MM.1S (cell line): Measurements from ENCODE around the gene PRKAG2.

Experiments
- DNase-seq: peaks from one replicate; pipeline ENCODE4 v3.0.0-alpha.2; 2015
- H2AFZ ChIP-seq: fragments of 300-600 bp; sonication (generic); 2 replicates; pipeline ENCODE4 v1.6.0; 2016; ENCODE audit warnings: antibody characterized with exemption, low read length
- H3F3A ChIP-seq: fragments of 300-600 bp; sonication (generic); 2 replicates; pipeline ENCODE4 v1.6.1; 2016; ENCODE audit warnings: mild to moderate bottlenecking, antibody characterized with exemption, low read length, moderate library complexity, mixed read lengths; ENCODE audit not compliant: insufficient read depth
- H3K27ac ChIP-seq: fragments of 300-600 bp; sonication (generic); 2 replicates; pipeline ENCODE4 v1.5.1; 2016; ENCODE audit warnings: mild to moderate bottlenecking, low read length
- H3K27me3 ChIP-seq: fragments of 300-600 bp; sonication (generic); replicated peaks from 2 replicates; pipeline ENCODE4 v1.6.0; 2016; ENCODE audit warnings: low read length; ENCODE audit not compliant: insufficient read depth
- H3K36me3 ChIP-seq: fragments of 300-600 bp; sonication (generic); replicated peaks from 2 replicates; pipeline ENCODE4 v1.6.1; 2016; ENCODE audit warnings: mild to moderate bottlenecking, low read length, mixed read lengths; ENCODE audit not compliant: insufficient read depth
- H3K4me1 ChIP-seq: fragments of 300-600 bp; sonication (generic); 2 replicates; pipeline ENCODE4 v1.6.1; 2016; ENCODE audit warnings: low read length, mixed read lengths
- H3K4me2 ChIP-seq: fragments of 300-600 bp; sonication (generic); 2 replicates; pipeline ENCODE4 v1.6.0; 2016; ENCODE audit warnings: low read depth, low read length
- H3K4me3 ChIP-seq: fragments of 300-600 bp; sonication (generic); 2 replicates; pipeline ENCODE4 v1.5.1; 2016; ENCODE audit warnings: low read length, mixed read lengths
- H3K79me2 ChIP-seq: fragments of 300-600 bp; sonication (generic); 2 replicates; pipeline ENCODE4 v1.6.1; 2016; ENCODE audit warnings: mixed run types, low read length, mixed read lengths
- H3K9ac ChIP-seq: fragments of 300-600 bp; sonication (generic); 2 replicates; pipeline ENCODE4 v1.6.1; 2016; ENCODE audit warnings: low read length, mixed read lengths
- H3K9me2 ChIP-seq: fragments of 300-600 bp; sonication (generic); replicated peaks from 2 replicates; pipeline ENCODE4 v1.6.1; 2016; ENCODE audit warnings: mild to moderate bottlenecking, low read length, mixed read lengths; ENCODE audit not compliant: insufficient read depth
- H3K9me3 ChIP-seq: fragments of 300-600 bp; sonication (generic); replicated peaks from 2 replicates; pipeline ENCODE4 v1.6.1; 2016; ENCODE audit warnings: mild to moderate bottlenecking, low read length, mixed read lengths; ENCODE audit not compliant: insufficient read depth
- H4K20me1 ChIP-seq: fragments of 300-600 bp; sonication (generic); 2 replicates; pipeline ENCODE4 v1.6.1; 2016; ENCODE audit warnings: mild to moderate bottlenecking, low read length, moderate library complexity, mixed read lengths; ENCODE audit not compliant: insufficient read depth
- CTCF ChIP-seq: fragments of 300-600 bp; sonication (generic); IDR thresholded peaks from 2 replicates; pipeline ENCODE4 v1.5.1; 2016; ENCODE audit warnings: antibody characterized with exemption, low read length, mixed read lengths
- EZH2 ChIP-seq: fragments of 300-600 bp; sonication (generic); optimal IDR thresholded peaks from 2 replicates; pipeline ENCODE3; 2017; ENCODE audit warnings: low read depth, mild to moderate bottlenecking, antibody characterized with exemption, low read length, mixed read lengths
- EZH2phosphoT487 ChIP-seq: fragments of 300-600 bp; sonication (generic); IDR thresholded peaks from 2 replicates; pipeline ENCODE4 v1.6.1; 2018; ENCODE audit warnings: antibody characterized with exemption, low read length

PRKAG2 gene

DNA sequence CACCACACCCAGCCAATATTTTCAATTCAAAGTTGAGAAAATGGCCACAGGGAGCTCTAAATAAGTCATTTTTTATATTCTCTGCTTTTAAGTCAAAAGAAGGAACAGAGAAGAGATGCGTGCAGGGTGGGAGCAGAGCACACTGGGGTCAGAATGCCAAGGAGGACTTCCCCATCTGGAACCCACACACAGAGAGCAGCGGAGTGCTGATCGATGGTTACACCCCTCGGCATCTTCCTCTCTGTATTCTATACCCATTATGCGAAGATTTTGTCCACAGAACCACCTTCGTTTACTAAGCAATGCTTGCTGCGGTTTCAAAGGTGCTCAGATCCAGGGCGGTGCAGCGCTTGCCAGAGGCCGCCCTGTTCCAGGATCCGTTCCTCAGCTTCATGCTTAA, 265.9 kb downstream of the PRKAG2 start:
- Histone ChIP-seq H3K9me3 (no peaks in the 10 kb centered on the region), H3K36me3 (no peaks in the 10 kb centered on the region), H3K27me3 (no peaks in the 10 kb centered on the region), H3K4me3 (no peak overlapping the region), H3K9ac (no peak overlapping the region), H3K4me1 (no peaks in the 10 kb centered on the region), H4K20me1 (no peaks in the 10 kb centered on the region; the same call in 1 of the 2 replicates), H3K4me2 (no peak overlapping the region), H3K27ac (no peak overlapping the region), H3F3A (no peaks in the 10 kb centered on the region), H2AFZ (no peak overlapping the region), H3K9me2 (no peaks in the 10 kb centered on the region), H3K79me2 (no peaks in the 10 kb centered on the region)
- no peak for DNase-seq
- TF ChIP-seq CTCF (no peak), EZH2phosphoT487 (no peak), EZH2 (no peak)

DNA sequence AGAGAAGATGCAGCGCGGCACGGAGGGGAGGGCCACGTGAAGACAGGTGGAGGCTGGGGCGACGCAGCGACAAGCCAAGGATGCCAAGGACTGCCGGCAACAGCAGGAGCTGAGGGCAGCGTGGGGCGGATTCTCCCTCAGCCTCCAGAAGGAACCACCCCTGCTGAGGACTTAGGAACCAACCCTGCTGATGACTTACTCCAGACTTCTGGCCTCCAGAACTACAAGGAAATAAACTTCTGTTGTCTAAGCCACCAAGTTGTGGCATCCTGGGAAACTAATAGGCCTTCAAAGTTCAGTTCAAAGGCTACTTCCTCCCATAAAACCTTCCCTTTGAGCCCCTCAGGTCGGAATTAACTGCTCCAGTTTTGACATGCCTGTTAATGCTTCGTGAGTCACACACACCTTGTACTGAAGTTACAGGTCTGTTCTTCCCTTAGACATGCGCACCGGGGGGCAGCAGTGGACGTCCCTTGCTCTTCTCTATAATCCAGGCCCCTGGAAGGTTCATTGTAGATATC, 268.8 kb downstream of the PRKAG2 start:
- no peak for DNase-seq
- Histone ChIP-seq H3K4me1 (no peaks in the 10 kb centered on the region), H3K79me2 (no peaks in the 10 kb centered on the region), H3K4me3 (no peak overlapping the region), H3K36me3 (no peaks in the 10 kb centered on the region), H3K27me3 (no peaks in the 10 kb centered on the region), H3F3A (no peaks in the 10 kb centered on the region), H4K20me1 (no peaks in the 10 kb centered on the region; the same call in 1 of the 2 replicates), H3K4me2 (no peak overlapping the region), H3K9ac (no peak overlapping the region), H3K9me2 (no peaks in the 10 kb centered on the region), H2AFZ (no peak overlapping the region), H3K27ac (no peak overlapping the region), H3K9me3 (no peaks in the 10 kb centered on the region)
- TF ChIP-seq EZH2phosphoT487 (no peak), EZH2 (no peak), CTCF (no peak)

GRCh38 chr7:151607464-151607867, 269.4 kb downstream of the PRKAG2 start:
- H4K20me1 ChIP-seq = no peaks in the 10 kb centered on the region; the same call in 1 of the 2 replicates
- TF ChIP-seq CTCF = no peak
- TF ChIP-seq EZH2phosphoT487 = no peak
- TF ChIP-seq EZH2 = no peak
- H3K4me1 ChIP-seq = no peaks in the 10 kb centered on the region
- no peak overlapping the region for H3K9ac ChIP-seq
- no peak overlapping the region for H3K4me2 ChIP-seq
- no peaks in the 10 kb centered on the region for H3F3A ChIP-seq
- no peaks in the 10 kb centered on the region for H3K79me2 ChIP-seq
- H3K27ac ChIP-seq = no peak overlapping the region
- no peaks in the 10 kb centered on the region for H3K27me3 ChIP-seq
- no peak overlapping the region for H2AFZ ChIP-seq
- no peaks in the 10 kb centered on the region for H3K9me2 ChIP-seq
- no peaks in the 10 kb centered on the region for H3K36me3 ChIP-seq
- H3K9me3 ChIP-seq = no peaks in the 10 kb centered on the region
- no peak for DNase-seq
- H3K4me3 ChIP-seq = no peak overlapping the region
